Fibroblast of gingiva (primary cell): ENCODE measurements around the gene CCL14.
"Not testable (repeated sequence)": the region's sequence is repeated elsewhere in the genome, so short reads cannot be mapped to it uniquely, and the experiment has no call there.

Experiments used
- DNase-seq: peaks from one replicate; pipeline ENCODE4 v3.0.0-alpha.2; 2011; ENCODE audit warnings: low read depth

CCL14 gene

DNA sequence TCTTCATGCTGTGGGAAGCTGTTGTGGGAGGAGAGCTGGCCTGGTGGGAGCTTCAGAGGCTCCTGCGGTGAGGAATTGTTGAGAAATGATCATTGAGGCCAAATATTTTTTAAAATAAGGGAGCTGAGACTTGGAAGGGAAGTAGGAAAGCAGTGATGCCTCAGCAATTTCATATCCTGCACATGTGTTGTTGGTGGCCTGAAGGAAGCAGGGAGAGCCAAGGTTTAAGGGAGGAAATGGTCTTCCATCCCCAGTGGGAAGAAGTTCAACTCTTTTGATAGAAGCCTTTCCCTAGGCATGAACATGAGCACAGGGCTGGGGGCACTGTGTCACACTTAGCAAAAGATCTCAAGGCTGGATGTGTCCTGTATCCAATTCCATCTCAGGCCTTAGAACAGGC is at the start of gene CCL14:
TSS of gene CCL14 (minus strand) at position 87 of the 400 bp plus-strand sequence. CDS start at position 7, 80 bp downstream.
- DNase-seq = no peak

GRCh38 chr17:36036235-36036634 is 49.7 kb upstream of the CCL14 start:
- no peak for DNase-seq

GRCh38 chr17:36034127-36034526 is 47.6 kb upstream of the CCL14 start:
- DNase-seq = no peak

DNA sequence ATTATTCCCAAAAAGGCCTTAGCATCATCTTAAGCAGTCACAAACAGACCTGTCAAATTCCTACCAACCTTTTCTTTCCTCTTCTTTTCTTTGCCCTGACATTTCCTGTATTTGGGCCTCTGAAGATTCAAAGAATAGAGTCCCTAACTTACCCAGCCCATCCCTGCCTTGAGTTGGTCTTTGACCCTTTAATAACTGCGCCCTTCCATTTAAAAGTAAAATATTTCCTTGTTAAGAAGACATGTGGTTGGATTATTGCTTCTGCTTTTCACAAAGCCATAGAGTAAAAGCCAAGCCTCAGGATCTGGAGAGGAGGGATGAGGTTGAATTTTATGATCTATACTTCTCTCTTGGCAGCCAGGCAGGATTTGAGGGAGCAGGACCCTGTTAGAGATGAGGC is 44.4 kb upstream of the CCL14 start:
- DNase-seq = no peak

DNA sequence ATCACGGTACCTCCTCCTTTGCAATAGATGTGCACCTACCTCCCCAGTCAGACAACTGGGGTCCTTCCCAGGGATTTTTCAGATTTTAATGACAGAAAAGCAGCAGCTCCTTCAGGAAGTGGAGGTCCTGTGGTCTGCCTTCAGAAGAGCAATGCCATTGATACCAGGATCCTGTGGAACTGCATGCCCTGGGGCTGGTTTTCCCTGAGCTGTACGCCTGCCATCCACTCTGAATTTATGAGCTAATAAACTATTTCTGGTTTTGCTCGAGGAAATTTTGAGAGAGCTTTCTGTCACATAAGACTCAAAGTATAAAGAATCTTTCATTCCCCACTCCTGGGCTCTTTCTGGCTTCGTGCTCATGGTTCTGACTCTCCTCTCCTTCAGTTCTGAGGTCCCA is 41.2 kb upstream of the CCL14 start:
- DNase-seq = no peak

DNA sequence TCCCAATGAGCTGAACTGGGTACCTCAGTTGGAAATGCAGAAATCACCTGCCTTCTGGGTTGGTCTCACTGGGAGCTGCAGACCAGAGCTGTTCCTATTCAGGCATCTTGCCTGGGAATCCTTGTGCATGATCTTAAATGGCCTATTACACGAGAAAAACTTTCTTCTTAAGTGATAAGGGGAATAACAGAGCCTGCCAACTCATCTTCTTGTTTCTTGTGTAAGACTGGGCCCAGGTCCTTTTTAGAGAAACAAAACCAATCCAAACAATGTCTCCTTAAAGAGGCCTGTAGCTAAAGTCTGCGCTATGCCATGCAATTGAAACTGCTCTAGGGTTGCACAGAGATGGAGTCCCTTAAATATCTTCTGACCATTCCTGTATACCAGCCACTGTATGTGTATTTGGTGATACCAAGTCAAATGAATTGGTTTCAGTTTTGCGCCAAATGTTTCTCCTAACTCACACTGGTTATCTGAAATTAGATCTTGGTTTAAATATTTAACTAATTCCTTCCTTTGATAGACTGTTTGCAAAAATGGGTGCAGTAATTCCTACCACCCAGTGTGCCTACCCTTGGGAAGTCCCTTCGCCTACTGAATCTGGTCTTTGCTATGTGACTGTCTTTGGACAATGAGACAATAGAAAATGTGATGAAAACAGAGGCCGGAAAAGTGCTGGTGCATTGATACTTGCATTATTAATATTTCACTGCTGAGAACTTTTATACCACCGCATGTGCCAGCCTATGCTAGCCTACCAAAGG is 37.8 kb upstream of the CCL14 start:
- no peak for DNase-seq

- DNase-seq = no peak
Observed at GRCh38 chr17:36019423-36019822, 32.9 kb upstream of the CCL14 start.

DNA sequence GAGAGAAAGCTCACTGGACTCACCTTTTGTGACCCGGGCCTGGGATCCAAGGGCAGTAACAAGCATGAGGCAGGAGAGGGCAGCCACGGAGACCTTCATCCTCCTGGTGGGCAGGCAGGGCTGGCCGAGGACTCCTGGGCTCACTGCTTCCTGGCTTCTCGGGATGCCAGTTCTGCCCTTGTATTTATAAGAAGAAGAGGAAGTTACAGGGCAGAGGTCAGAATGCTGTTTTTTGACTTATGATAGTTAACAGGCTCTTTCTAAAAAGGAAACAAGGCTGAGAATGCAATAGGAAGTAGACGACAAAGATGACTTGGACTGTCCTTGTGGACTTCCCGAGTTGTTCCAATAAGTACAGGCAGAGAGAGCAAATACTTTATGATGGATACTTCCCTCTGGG is 31.3 kb upstream of the CCL14 start, which contains the start of gene CCL23:
TSS of gene CCL23 (minus strand) at position 174 of the 400 bp plus-strand sequence. CDS start at position 99, 75 bp downstream.
- DNase-seq = no peak

- DNase-seq = no peak
Observed at GRCh38 chr17:36016555-36016954, 30.0 kb upstream of the CCL14 start.

GRCh38 chr17:36015895-36016294 is 29.4 kb upstream of the CCL14 start:
- DNase-seq = not testable (repeated sequence)

DNA sequence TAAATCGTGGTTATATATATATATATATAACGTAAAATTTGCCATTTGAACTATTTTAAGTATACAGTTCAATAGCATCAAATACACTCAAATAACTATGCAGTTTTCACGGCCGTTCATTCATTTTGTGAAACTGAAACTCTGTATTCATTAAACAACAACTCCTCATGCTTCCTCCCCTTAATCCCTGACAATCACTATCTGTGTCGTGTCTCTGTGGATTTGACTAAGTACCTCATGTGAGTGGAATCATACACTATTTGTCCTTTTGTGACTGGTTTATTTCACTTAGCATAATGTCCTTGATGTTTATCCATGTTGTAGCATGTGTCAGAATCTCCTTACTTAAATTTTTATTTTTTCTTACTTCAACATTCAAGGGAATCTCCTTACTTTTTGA is 28.4 kb upstream of the CCL14 start:
- no peak for DNase-seq

- DNase-seq = no peak
Observed at GRCh38 chr17:36011201-36011600, 24.7 kb upstream of the CCL14 start.

GRCh38 chr17:36008998-36009665 is 22.6 kb upstream of the CCL14 start:
- DNase-seq = no peak

GRCh38 chr17:36004594-36005108 is 18.1 kb upstream of the CCL14 start:
- no peak for DNase-seq

GRCh38 chr17:36002631-36003030 is 16.1 kb upstream of the CCL14 start:
- DNase-seq = no peak

- DNase-seq = no peak
Observed at GRCh38 chr17:36001862-36002603, 15.5 kb upstream of the CCL14 start.

DNA sequence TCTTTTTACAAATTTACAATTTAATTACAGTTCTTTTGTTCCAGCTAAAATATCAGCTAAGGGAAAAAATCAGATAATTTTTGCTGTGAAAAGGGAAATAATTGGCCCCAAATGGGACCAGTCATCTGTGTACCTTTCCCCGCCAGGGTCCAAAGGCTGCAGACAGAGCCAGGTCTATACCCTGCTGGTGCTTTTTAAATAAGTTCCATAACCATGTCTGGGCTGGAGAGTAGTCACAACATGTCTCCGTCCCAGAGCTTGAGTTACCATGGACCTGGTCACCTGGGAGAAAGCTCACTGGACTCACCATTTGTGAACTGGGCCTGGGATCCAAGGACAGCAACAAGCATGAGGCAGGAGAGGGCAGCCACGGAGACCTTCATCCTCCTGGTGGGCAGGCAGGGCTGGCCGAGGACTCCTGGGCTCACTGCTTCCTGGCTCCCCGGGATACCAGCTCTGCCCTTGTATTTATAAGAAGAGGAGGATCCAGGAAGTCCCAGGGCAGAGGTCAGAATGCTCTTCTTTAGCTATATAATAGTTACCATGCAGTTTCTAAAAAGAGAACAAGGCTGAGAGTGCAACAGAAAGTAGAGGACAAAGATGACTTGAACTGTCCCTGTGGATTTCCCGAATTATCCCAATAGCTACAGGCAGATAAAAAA is 14.7 kb upstream of the CCL14 start, which contains the start of gene CCL15:
TSS of gene CCL15 (minus strand) at position 444 of the 662 bp plus-strand sequence. CDS start at position 383, 61 bp downstream.
- no peak for DNase-seq

DNA sequence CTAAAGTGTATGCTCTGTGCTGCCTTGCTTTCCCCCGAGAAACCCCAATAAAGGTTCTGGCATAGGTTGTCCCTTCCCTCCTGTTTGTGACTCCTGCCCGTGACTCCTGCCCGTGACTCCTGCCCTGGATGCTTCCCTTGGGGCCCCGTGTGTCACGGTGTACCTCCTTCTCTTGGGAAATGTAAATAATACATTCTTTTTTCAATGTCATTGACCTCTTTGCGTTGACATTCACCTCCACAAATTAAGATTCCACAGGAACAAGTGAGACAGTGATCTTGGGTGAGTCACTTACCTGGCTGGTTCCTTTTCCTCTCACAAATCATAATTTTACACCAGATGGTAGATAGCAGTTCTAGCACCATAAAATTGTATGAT is 14.2 kb upstream of the CCL14 start:
- DNase-seq = no peak

GRCh38 chr17:35998756-35999155 is 12.2 kb upstream of the CCL14 start:
- no peak for DNase-seq

GRCh38 chr17:35998018-35998545 is 11.6 kb upstream of the CCL14 start:
- no peak for DNase-seq

DNA sequence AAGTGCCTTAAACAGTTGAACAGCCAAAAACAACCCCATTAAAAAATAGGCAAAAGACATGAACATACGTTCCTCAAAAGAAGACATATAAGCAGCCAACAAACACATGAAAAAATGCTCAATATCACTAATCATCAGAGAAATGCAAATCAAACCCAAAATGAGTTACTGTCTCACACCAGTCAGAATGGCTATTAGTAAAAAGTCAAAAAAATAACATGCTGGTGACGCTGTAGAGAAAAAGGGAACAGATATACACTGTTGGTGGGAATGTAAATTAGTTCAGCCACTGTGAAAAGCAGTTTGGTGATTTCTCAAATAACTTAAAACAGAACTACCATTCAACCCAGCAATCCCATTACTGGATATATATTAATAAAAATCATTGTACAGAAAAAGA is 8.8 kb upstream of the CCL14 start:
- not testable (repeated sequence) for DNase-seq

DNA sequence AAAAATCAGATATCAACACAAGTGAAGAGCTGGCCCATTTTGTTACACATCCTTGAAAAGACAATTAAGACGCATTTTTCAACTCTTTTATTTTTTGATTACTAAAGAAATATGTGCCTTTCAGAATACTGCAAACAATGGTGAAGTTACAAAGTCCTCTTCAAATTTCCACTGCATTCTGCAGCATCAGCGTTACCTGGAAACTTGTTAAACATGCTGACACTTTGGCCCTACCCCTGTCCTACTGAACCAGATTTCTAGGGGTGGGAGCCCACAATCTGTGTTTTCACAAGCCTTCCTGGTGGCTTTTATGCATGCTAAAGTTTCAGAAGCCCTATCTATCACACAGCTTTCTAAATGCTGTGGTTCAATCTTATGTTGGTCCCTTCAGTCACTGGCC is 4.5 kb upstream of the CCL14 start:
- no peak for DNase-seq
